Measurements from ENCODE around the gene LUM. TPM values are rescaled to one million over a fixed set of nuclear protein-coding genes. Genes with fewer than 3 reads are reported as not detected.

The LUM gene
- total RNA-seq, 2 donors from 2014 or later = 0.31 TPM; not detected in 1

DNA sequence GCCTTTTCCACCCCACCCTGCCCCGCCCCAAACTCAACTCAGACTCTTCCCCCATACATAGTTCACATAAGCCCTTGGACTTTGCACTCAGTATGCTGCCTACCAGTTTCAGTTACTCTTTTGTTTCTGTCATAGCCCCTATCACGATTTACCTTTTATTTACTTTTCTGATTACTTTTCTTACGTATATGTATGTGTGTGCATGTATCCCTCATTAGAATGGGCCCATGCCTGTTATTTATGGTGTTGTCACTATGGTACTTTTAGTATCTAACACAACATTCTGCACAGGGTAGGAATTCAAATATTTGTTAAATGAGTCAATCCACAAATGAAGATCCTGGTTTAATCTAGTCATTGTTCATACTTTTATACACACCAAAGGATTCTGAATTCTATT is 16.5 kb upstream of the LUM start:
- no peak overlapping the region for H3K27ac ChIP-seq (ENCODE audit: low read depth, low read length)
- no peaks in the 10 kb centered on the region for H3K36me3 ChIP-seq (ENCODE audit: control insufficient read depth, insufficient read depth, low read length)
- Mint-ChIP-seq H3K36me3 (ENCODE audit: low read depth) (no peaks in the 10 kb centered on the region), H3K27ac (no peak overlapping the region), H3K4me3 (no peak overlapping the region), H3K4me1 (peaks cover 8% of the 10 kb centered on the region), H3K27me3 (ENCODE audit: insufficient read depth) (peaks cover 1% of the 10 kb centered on the region), H3K9me3 (no peaks in the 10 kb centered on the region)
- no peaks in the 10 kb centered on the region for H3K27me3 ChIP-seq (ENCODE audit: control insufficient read depth, insufficient read depth, low read length, poor library complexity, severe bottlenecking)
- DNase-seq = no peak
- H3K9ac ChIP-seq (ENCODE audit: extremely low read depth, low read length, poor library complexity, severe bottlenecking) = no peak overlapping the region
- TF ChIP-seq CTCF (conservative IDR thresholded peaks at IDR 0.05) = no peak
- H3K4me3 ChIP-seq (ENCODE audit: low read length) = no peak overlapping the region
- H3K9me3 ChIP-seq (ENCODE audit: control insufficient read depth, low read length) = no peaks in the 10 kb centered on the region
- WGBS, 2 experiments (ENCODE audit: insufficient coverage in 1 of 2, insufficient read length in 1 of 2) = 83 to 93% methylated on average over 1 to 3 of the region's 3 CpGs
- no peaks in the 10 kb centered on the region for H3K4me1 ChIP-seq (ENCODE audit: control insufficient read depth, insufficient read depth, low read length)

DNA sequence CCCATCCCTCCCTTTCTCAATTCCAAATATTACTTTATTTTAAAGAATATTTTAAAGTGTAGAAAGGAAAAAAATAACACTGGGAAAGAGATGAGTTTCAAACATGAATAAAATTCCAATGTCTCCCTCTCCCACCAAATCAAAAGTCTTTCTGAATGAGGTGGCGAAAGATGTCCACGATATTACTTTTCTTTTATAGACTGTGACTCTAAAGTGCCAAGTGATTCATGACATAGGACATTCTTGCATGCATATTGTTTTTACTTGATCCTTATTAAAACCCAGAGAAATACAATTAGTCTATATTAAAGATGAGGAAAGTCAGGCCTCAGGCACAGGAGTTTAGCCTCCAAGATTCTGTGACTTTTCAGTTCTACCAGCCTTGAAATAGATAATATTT is 16.0 kb upstream of the LUM start:
- no peak for TF ChIP-seq CTCF (conservative IDR thresholded peaks at IDR 0.05)
- H3K4me3 Mint-ChIP-seq = no peak overlapping the region
- H3K4me1 Mint-ChIP-seq = peaks cover 5% of the 10 kb centered on the region
- H3K9ac ChIP-seq (ENCODE audit: extremely low read depth, low read length, poor library complexity, severe bottlenecking) = no peak overlapping the region
- H3K27ac Mint-ChIP-seq = no peak overlapping the region
- no peaks in the 10 kb centered on the region for H3K9me3 ChIP-seq (ENCODE audit: control insufficient read depth, low read length)
- no peak overlapping the region for H3K4me3 ChIP-seq (ENCODE audit: low read length)
- H3K27ac ChIP-seq (ENCODE audit: low read depth, low read length) = no peak overlapping the region
- H3K27me3 Mint-ChIP-seq (ENCODE audit: insufficient read depth) = peaks cover 1% of the 10 kb centered on the region
- H3K9me3 Mint-ChIP-seq = no peaks in the 10 kb centered on the region
- 92 to 100% methylated on average over 2 of the region's 2 CpGs for WGBS, 2 experiments (ENCODE audit: insufficient coverage in 1 of 2, insufficient read length in 1 of 2)
- no peaks in the 10 kb centered on the region for H3K36me3 ChIP-seq (ENCODE audit: control insufficient read depth, insufficient read depth, low read length)
- no peak for DNase-seq
- H3K4me1 ChIP-seq (ENCODE audit: control insufficient read depth, insufficient read depth, low read length) = no peaks in the 10 kb centered on the region
- H3K36me3 Mint-ChIP-seq (ENCODE audit: low read depth) = no peaks in the 10 kb centered on the region
- H3K27me3 ChIP-seq (ENCODE audit: control insufficient read depth, insufficient read depth, low read length, poor library complexity, severe bottlenecking) = no peaks in the 10 kb centered on the region

DNA sequence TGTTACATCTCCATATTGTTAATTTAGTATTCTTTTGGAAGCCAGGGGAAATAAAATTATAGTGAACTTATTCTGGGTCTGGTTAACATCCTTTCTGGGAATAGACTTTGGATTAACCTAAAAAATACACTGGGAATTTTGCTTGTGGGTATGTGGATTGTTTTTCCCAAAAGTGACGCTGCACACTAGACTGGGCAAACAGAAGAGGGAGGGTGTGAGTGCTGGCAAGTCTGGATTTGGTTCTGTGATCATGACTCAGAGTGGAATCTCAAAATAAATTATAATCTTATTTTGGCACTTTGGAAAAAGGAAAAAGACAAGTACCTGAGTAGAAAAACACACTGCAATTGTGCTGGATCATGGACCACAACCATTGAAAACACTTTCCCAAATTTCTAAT is 15.2 kb upstream of the LUM start:
- no peaks in the 10 kb centered on the region for H3K36me3 Mint-ChIP-seq (ENCODE audit: low read depth)
- no peak for TF ChIP-seq CTCF (conservative IDR thresholded peaks at IDR 0.05)
- H3K4me1 ChIP-seq (ENCODE audit: control insufficient read depth, insufficient read depth, low read length) = no peaks in the 10 kb centered on the region
- H3K4me1 Mint-ChIP-seq = peaks cover 5% of the 10 kb centered on the region
- no peak overlapping the region for H3K9ac ChIP-seq (ENCODE audit: extremely low read depth, low read length, poor library complexity, severe bottlenecking)
- no peaks in the 10 kb centered on the region for H3K27me3 Mint-ChIP-seq (ENCODE audit: insufficient read depth)
- no peaks in the 10 kb centered on the region for H3K36me3 ChIP-seq (ENCODE audit: control insufficient read depth, insufficient read depth, low read length)
- H3K27ac ChIP-seq (ENCODE audit: low read depth, low read length) = no peak overlapping the region
- H3K27me3 ChIP-seq (ENCODE audit: control insufficient read depth, insufficient read depth, low read length, poor library complexity, severe bottlenecking) = no peaks in the 10 kb centered on the region
- H3K9me3 Mint-ChIP-seq = no peaks in the 10 kb centered on the region
- H3K4me3 Mint-ChIP-seq = no peak overlapping the region
- 86 to 94% methylated on average over 1 of the region's 1 CpG for WGBS, 2 experiments (ENCODE audit: insufficient coverage in 1 of 2, insufficient read length in 1 of 2)
- no peak overlapping the region for H3K4me3 ChIP-seq (ENCODE audit: low read length)
- no peak for DNase-seq
- H3K27ac Mint-ChIP-seq = no peak overlapping the region
- H3K9me3 ChIP-seq (ENCODE audit: control insufficient read depth, low read length) = no peaks in the 10 kb centered on the region

All from endodermal cell (in vitro differentiated cells).